ENCODE measurements around the gene DSCAML1.

- TF ChIP-seq CTCF (IDR thresholded peaks at IDR 0.05) (no peak), POLR2A (IDR thresholded peaks at IDR 0.05) (no peak), EP300 (IDR thresholded peaks at IDR 0.05) (no peak), POLR2AphosphoS5 (IDR thresholded peaks at IDR 0.05) (no peak)
Measured at GRCh38 chr11:117420598-117420997, 376.4 kb downstream of the DSCAML1 start.

All from upper lobe of left lung (tissue), 4 donors.